Heart left ventricle (tissue), 16 donors: Measurements from ENCODE around the gene MYO1E. TPM values are rescaled to one million over a fixed set of nuclear protein-coding genes. Genes with fewer than 3 reads are reported as not detected.

Source experiments
- ATAC-seq, 4 donors: fragments of 200-7000 bp; cut with Tn5 transposase; one replicate each; pipeline ENCODE4 v1.9.1; 2020 to 2022; ENCODE audit warnings: moderate library complexity in 4 of 4, mild to moderate bottlenecking in 3 of 4, moderate number of reproducible peaks in 1 of 4
- DNase-seq, 5 donors: peaks; one replicate each; pipeline ENCODE4 v3.0.0-alpha.2; 2020
- H3K27ac ChIP-seq, 12 donors: fragments of 200-600 bp; sonication (generic) in 4 of 12; one replicate each; pipeline versions ENCODE4 v1.5.0 to v1.8.0; 2016 to 2022; ENCODE audit warnings: mild to moderate bottlenecking in 2 of 12
- H3K27me3 ChIP-seq, 9 donors: fragments of 200-600 bp; sonication (generic) in 2 of 9; one replicate each; pipeline versions ENCODE4 v1.5.1 to v1.8.0; 2016 to 2022; ENCODE audit warnings: mild to moderate bottlenecking in 3 of 9
- H3K36me3 ChIP-seq, 9 donors: fragments of 200-600 bp; sonication (generic) in 2 of 9; one replicate each; pipeline versions ENCODE4 v1.5.0 to v1.8.0; 2018 to 2022; ENCODE audit warnings: mild to moderate bottlenecking in 2 of 9
- H3K4me1 ChIP-seq, 12 donors: fragments of 200-600 bp; sonication (generic) in 4 of 12; one replicate each; pipeline versions ENCODE4 v1.5.0 to v1.8.0; 2016 to 2022; ENCODE audit warnings: mild to moderate bottlenecking in 3 of 12
- H3K4me3 ChIP-seq, 12 donors: fragments of 200-600 bp; sonication (generic) in 4 of 12; one replicate each; pipeline versions ENCODE4 v1.5.0 to v1.8.0; 2017 to 2022; ENCODE audit warnings: mild to moderate bottlenecking in 9 of 12, moderate library complexity in 4 of 12
- H3K9me3 ChIP-seq, 12 donors: fragments of 200-600 bp; sonication (generic) in 4 of 12; one replicate each; pipeline versions ENCODE4 v1.5.0 to v1.8.0; 2016 to 2022; ENCODE audit warnings: mild to moderate bottlenecking in 1 of 12
- CTCF ChIP-seq, 12 donors: fragments of 200-600 bp; sonication (generic) in 4 of 12; IDR thresholded peaks; one replicate each; pipeline versions ENCODE4 v1.5.0 to v1.8.0; 2018 to 2022; ENCODE audit warnings: antibody characterized with exemption in 12 of 12, mild to moderate bottlenecking in 5 of 12
- POLR2A ChIP-seq, 2 donors: fragments of 450-650 bp; IDR thresholded peaks; one replicate each; pipeline ENCODE4 v1.6.1; 2017; ENCODE audit warnings: antibody characterized with exemption in 2 of 2, mild to moderate bottlenecking in 2 of 2, moderate library complexity in 2 of 2
- WGBS, 4 donors: extraction: QIAGEN DNeasy Blood & Tissue Kit in 2 of 4; methylation state at CpG; one replicate each; pipeline versions ENCODE4 v1.1.5 to v1.1.7; 2013 to 2018; 5-methylcytosine and 5-hydroxymethylcytosine counted together
- intact Hi-C, 10 donors: fragments of 100-400 bp; cut with DNase I; formaldehyde crosslinking; loops; one replicate each; pipeline versions ENCODE4 v1.11.1 to v1.14.2; 2022
- polyA plus RNA-seq, 2 donors: library from polyadenylated mRNA; stranded (reverse); fragments of 200-250 nt; gene quantifications; one replicate each; pipeline ENCODE4 v1.2.3, GENCODE V29; 2013
- total RNA-seq, 9 donors: library from RNA; depleted of rRNA in 2 of 9; stranded (reverse); fragments of >200 nt in 2 of 9; fragmentation: NEBNext Ultra II Directional in 3 of 9; extraction: Animal tissue kit (Norgen Biotek cat#: 25700) in 3 of 9; gene quantifications; one replicate each; pipeline versions ENCODE4 v1.1.0 to v1.2.4, GENCODE V29; 2016 to 2023
- donor health status: ischemic (EF 13 %, LVEDD 7.1; RV severe dilation, severe dysfunction).
- donor health status: healthy with polysubstance abuse.
- donor health status: DM: no; HTN: yes; CAD: no.
- donor health status: DM: no; HTN: no; CAD: no.
- donor health status: ischemic (EF 25% LVEDD 6.9; RV normal size, moderate dysfunction).
- donor health status: ischemic (EF 25% LVEDD 5.7; RV mildly dilated, moderate dysfunction).
- donor health status: healthy.
- donor health status: DM: yes; HTN: yes; CAD: no.
- donor health status: ischemic (EF 35%, LVEDD 5.7; RV mildly dilated, moderate dysfunction).
- donor health status: nonischemic (EF 11% LVEDD 7.7; RV severe dilation, severe dysfunction).
- donor health status: DM: yes; HTN: yes; CAD: no.
- donor health status: PGD.
- donor health status: ischemic (EF 29% LVEDD 5.4; RV normal size, mild dysfunction).
- donor health status: nonischemic (EF 23%, LVEDD 6.1; RV moderate dilation, normal function).

Gene MYO1E
- total and polyA plus RNA-seq, 11 donors: 8.5 to 98.6 (median 25.2) TPM

GRCh38 chr15:59313641-59314332, 58.9 kb downstream of the MYO1E start:
- H3K9me3 ChIP-seq: no peaks in the 10 kb centered on the region
- TF ChIP-seq POLR2A (IDR thresholded peaks at IDR 0.05) (no peak), CTCF (IDR thresholded peaks at IDR 0.05) (no peak)
- peak overlapping the region in 5 of 12 donors; percentile 4 to 39 (median 21) for H3K27ac ChIP-seq
- peaks cover 0 to 53% (median 30%) of the 10 kb centered on the region in 12 donors for H3K4me1 ChIP-seq
- ATAC-seq (peak; percentile 66 to 88 (median 80)), DNase-seq (peak; percentile 54 to 82 (median 77))
- WGBS, 4 donors: 34 to 42% (median 40%) methylated on average over 6 of the region's 6 CpGs
- intact Hi-C loops: loop anchor here in 2 of 10 donors (2.0 to 5.0 kb wide), 2 partner anchors 34 to 43 kb away; no protein-coding TSS in a partner anchor
- H3K36me3 ChIP-seq: no peaks in the 10 kb centered on the region
- H3K27me3 ChIP-seq: no peaks in the 10 kb centered on the region
- H3K4me3 ChIP-seq: no peak overlapping the region

GRCh38 chr15:59312205-59312604, 60.5 kb downstream of the MYO1E start:
- Histone ChIP-seq H3K9me3 (no peaks in the 10 kb centered on the region), H3K27ac (peak overlapping the region in 2 of 12 donors; percentile 9 to 42), H3K36me3 (no peaks in the 10 kb centered on the region), H3K27me3 (no peaks in the 10 kb centered on the region), H3K4me3 (no peak overlapping the region), H3K4me1 (peaks cover 0 to 54% (median 30%) of the 10 kb centered on the region in 12 donors)
- DNase-seq (no peak), ATAC-seq (no peak)
- WGBS, 4 donors: 61 to 71% (median 67%) methylated on average over 7 of the region's 7 CpGs
- intact Hi-C loops: loop anchor here in 2 of 10 donors (2.0 to 5.0 kb wide), 2 partner anchors 35 to 41 kb away; no protein-coding TSS in a partner anchor
- TF ChIP-seq POLR2A (IDR thresholded peaks at IDR 0.05): no peak
- TF ChIP-seq CTCF (IDR thresholded peaks at IDR 0.05): no peak

- Histone ChIP-seq H3K4me1 (peaks cover 0 to 54% (median 26%) of the 10 kb centered on the region in 12 donors), H3K9me3 (no peaks in the 10 kb centered on the region), H3K27ac (no peak overlapping the region), H3K4me3 (no peak overlapping the region), H3K36me3 (no peaks in the 10 kb centered on the region), H3K27me3 (no peaks in the 10 kb centered on the region)
- intact Hi-C loops: loop anchor here in 1 of 10 donors (5.0 kb wide), 1 partner anchor 36 kb away; no protein-coding TSS in a partner anchor
- TF ChIP-seq POLR2A (IDR thresholded peaks at IDR 0.05) (no peak), CTCF (IDR thresholded peaks at IDR 0.05) (no peak)
- 97 to 98% (median 98%) methylated on average over 8 of the region's 8 CpGs for WGBS, 4 donors
- ATAC-seq (no peak), DNase-seq (no peak)
These were observed 61.5 kb downstream of the MYO1E start for GRCh38 chr15:59311195-59311594.

- TF ChIP-seq POLR2A (IDR thresholded peaks at IDR 0.05) (no peak), CTCF (IDR thresholded peaks at IDR 0.05) (no peak)
These were observed 63.3 kb downstream of the MYO1E start for GRCh38 chr15:59309405-59309804.

More at GRCh38 chr15:59309405-59309804, 63.3 kb downstream of the MYO1E start:
- DNase-seq (no peak), ATAC-seq (no peak)
- intact Hi-C loops: no loop called here
- 68 to 79% (median 73%) methylated on average over 5 of the region's 5 CpGs for WGBS, 4 donors
- H3K9me3 ChIP-seq: no peaks in the 10 kb centered on the region
- H3K27ac ChIP-seq: no peak overlapping the region
- no peaks in the 10 kb centered on the region for H3K36me3 ChIP-seq
- H3K4me3 ChIP-seq: no peak overlapping the region
- peaks cover 0 to 59% (median 21%) of the 10 kb centered on the region in 12 donors for H3K4me1 ChIP-seq
- no peaks in the 10 kb centered on the region for H3K27me3 ChIP-seq
